Neural cell (in vitro differentiated cells): ENCODE results near the gene PILRA.
"Not testable (repeated sequence)": the region's sequence is repeated elsewhere in the genome, so short reads cannot be mapped to it uniquely, and the experiment has no call there.

Source experiments
- EP300 ChIP-seq: fragments of 450-650 bp; conservative IDR thresholded peaks from 2 replicates; pipeline ENCODE4 v1.6.1; 2014; ENCODE audit warnings: antibody characterized with exemption, mild to moderate bottlenecking, moderate library complexity; ENCODE audit not compliant: poor library complexity, severe bottlenecking
- TAF1 ChIP-seq: IDR thresholded peaks from 2 replicates; pipeline ENCODE4 v1.6.1; 2012; ENCODE audit warnings: low read depth
- TF ChIP-seq, protein P1 (sequence below): fragments of 450-650 bp; IDR thresholded peaks from 2 replicates; pipeline ENCODE4 v1.5.1; 2014; ENCODE audit warnings: antibody characterized with exemption, mild to moderate bottlenecking, moderate library complexity; ENCODE audit not compliant: poor library complexity, severe bottlenecking

DNA sequence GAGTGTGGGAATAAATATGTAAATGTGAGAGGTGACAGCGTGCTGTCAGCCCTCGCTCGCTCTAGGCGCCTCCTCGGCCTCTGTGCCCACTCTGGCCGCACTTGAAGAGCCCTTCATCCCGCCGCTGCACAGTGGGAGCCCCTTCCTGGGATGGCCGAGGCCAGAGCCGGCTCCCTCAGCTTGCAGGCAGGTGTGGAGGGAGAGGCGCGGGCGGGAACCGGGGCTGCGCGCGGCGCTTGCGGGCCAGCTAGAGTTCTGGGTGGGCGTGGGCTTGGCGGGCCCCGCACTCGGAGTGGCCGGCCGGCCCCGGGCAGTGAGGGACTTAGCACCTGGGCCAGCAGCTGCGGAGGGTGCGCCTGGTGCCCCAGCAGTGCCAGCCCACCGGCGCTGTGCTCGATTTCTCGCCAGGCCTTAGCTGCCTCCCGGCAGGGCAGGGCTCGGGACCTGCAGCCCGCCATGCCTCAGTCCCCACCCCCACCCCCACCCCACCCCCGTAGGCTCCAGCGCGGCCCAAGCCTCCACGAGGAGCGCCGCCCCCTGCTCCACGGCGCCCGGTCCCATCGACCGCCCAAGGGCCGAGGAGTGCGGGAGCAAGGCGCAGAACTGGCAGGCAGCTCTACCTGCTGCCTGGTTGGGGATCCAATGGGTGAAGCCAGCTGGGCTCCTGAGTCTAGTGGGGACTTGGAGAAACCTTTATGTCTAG lies 8.4 kb downstream of the PILRA start:
- TF ChIP-seq, protein P1, sequence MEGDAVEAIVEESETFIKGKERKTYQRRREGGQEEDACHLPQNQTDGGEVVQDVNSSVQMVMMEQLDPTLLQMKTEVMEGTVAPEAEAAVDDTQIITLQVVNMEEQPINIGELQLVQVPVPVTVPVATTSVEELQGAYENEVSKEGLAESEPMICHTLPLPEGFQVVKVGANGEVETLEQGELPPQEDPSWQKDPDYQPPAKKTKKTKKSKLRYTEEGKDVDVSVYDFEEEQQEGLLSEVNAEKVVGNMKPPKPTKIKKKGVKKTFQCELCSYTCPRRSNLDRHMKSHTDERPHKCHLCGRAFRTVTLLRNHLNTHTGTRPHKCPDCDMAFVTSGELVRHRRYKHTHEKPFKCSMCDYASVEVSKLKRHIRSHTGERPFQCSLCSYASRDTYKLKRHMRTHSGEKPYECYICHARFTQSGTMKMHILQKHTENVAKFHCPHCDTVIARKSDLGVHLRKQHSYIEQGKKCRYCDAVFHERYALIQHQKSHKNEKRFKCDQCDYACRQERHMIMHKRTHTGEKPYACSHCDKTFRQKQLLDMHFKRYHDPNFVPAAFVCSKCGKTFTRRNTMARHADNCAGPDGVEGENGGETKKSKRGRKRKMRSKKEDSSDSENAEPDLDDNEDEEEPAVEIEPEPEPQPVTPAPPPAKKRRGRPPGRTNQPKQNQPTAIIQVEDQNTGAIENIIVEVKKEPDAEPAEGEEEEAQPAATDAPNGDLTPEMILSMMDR = not testable (repeated sequence)
- not testable (repeated sequence) for TF ChIP-seq TAF1, EP300
